ENCODE measurements around the gene ADGRG1.

Gene ADGRG1

GRCh38 chr16:57600952-57601580 is 27.4 kb upstream of the ADGRG1 start:
- peaks cover 3% of the 10 kb centered on the region for H3K36me3 Mint-ChIP-seq
- peaks cover 8% of the 10 kb centered on the region for H3K9me3 Mint-ChIP-seq
- peak overlapping the region; percentile 57 for H3K27ac Mint-ChIP-seq
- H3K27me3 Mint-ChIP-seq, result no peaks in the 10 kb centered on the region
- no peak overlapping the region for H3K4me3 Mint-ChIP-seq
- H3K4me1 Mint-ChIP-seq, result peaks cover 33% of the 10 kb centered on the region

- peak overlapping the region; percentile 53 for H3K4me3 Mint-ChIP-seq
- H3K27ac Mint-ChIP-seq, result peak overlapping the region; percentile 83
- H3K36me3 Mint-ChIP-seq, result peaks cover 3% of the 10 kb centered on the region
- peaks cover 8% of the 10 kb centered on the region for H3K9me3 Mint-ChIP-seq
- H3K27me3 Mint-ChIP-seq, result no peaks in the 10 kb centered on the region
- peaks cover 33% of the 10 kb centered on the region for H3K4me1 Mint-ChIP-seq
These were observed 26.5 kb upstream of the ADGRG1 start for GRCh38 chr16:57601801-57602478.

- Mint-ChIP-seq H3K27me3 (no peaks in the 10 kb centered on the region), H3K9me3 (no peaks in the 10 kb centered on the region), H3K27ac (no peak overlapping the region), H3K4me1 (peaks cover 27% of the 10 kb centered on the region), H3K36me3 (no peaks in the 10 kb centered on the region), H3K4me3 (peak overlapping the region; percentile 16)
These were observed 25.1 kb upstream of the ADGRG1 start for GRCh38 chr16:57603115-57604024.

- Mint-ChIP-seq H3K27me3 (no peaks in the 10 kb centered on the region), H3K4me3 (peak overlapping the region; percentile 36), H3K27ac (no peak overlapping the region), H3K36me3 (no peaks in the 10 kb centered on the region), H3K9me3 (no peaks in the 10 kb centered on the region), H3K4me1 (peaks cover 29% of the 10 kb centered on the region)
These were observed 24.3 kb upstream of the ADGRG1 start for GRCh38 chr16:57604177-57604576.

GRCh38 chr16:57606147-57606846 is 22.1 kb upstream of the ADGRG1 start:
- Mint-ChIP-seq H3K27me3 (no peaks in the 10 kb centered on the region), H3K9me3 (no peaks in the 10 kb centered on the region), H3K4me1 (peaks cover 42% of the 10 kb centered on the region), H3K4me3 (no peak overlapping the region), H3K36me3 (no peaks in the 10 kb centered on the region), H3K27ac (no peak overlapping the region)

GRCh38 chr16:57606847-57607501 is 21.5 kb upstream of the ADGRG1 start:
- Mint-ChIP-seq H3K36me3 (no peaks in the 10 kb centered on the region), H3K4me1 (peaks cover 39% of the 10 kb centered on the region), H3K4me3 (peak overlapping the region; percentile 11), H3K27me3 (no peaks in the 10 kb centered on the region), H3K9me3 (no peaks in the 10 kb centered on the region), H3K27ac (no peak overlapping the region)

- Mint-ChIP-seq H3K9me3 (no peaks in the 10 kb centered on the region), H3K27me3 (no peaks in the 10 kb centered on the region), H3K27ac (peak overlapping the region; percentile 55), H3K4me3 (no peak overlapping the region), H3K36me3 (no peaks in the 10 kb centered on the region), H3K4me1 (peaks cover 33% of the 10 kb centered on the region)
These were observed 20.6 kb upstream of the ADGRG1 start for GRCh38 chr16:57607676-57608461.

- Mint-ChIP-seq H3K27ac (peak overlapping the region; percentile 55), H3K4me3 (no peak overlapping the region), H3K4me1 (peaks cover 26% of the 10 kb centered on the region), H3K27me3 (no peaks in the 10 kb centered on the region), H3K9me3 (no peaks in the 10 kb centered on the region), H3K36me3 (no peaks in the 10 kb centered on the region)
These were observed 19.8 kb upstream of the ADGRG1 start for GRCh38 chr16:57608462-57609113.

GRCh38 chr16:57609541-57610401 is 18.7 kb upstream of the ADGRG1 start:
- H3K36me3 Mint-ChIP-seq, result no peaks in the 10 kb centered on the region
- H3K27ac Mint-ChIP-seq, result peak overlapping the region; percentile 97
- H3K4me1 Mint-ChIP-seq, result peaks cover 30% of the 10 kb centered on the region
- H3K27me3 Mint-ChIP-seq, result no peaks in the 10 kb centered on the region
- no peaks in the 10 kb centered on the region for H3K9me3 Mint-ChIP-seq
- H3K4me3 Mint-ChIP-seq, result peak overlapping the region; percentile 51

- no peak overlapping the region for H3K4me3 Mint-ChIP-seq
- peaks cover 30% of the 10 kb centered on the region for H3K4me1 Mint-ChIP-seq
- H3K27ac Mint-ChIP-seq, result peak overlapping the region; percentile 63
- H3K27me3 Mint-ChIP-seq, result no peaks in the 10 kb centered on the region
- no peaks in the 10 kb centered on the region for H3K9me3 Mint-ChIP-seq
- H3K36me3 Mint-ChIP-seq, result no peaks in the 10 kb centered on the region
These were observed 17.8 kb upstream of the ADGRG1 start for GRCh38 chr16:57610611-57611010.

- no peaks in the 10 kb centered on the region for H3K27me3 Mint-ChIP-seq
- no peaks in the 10 kb centered on the region for H3K9me3 Mint-ChIP-seq
- peaks cover 30% of the 10 kb centered on the region for H3K4me1 Mint-ChIP-seq
- H3K27ac Mint-ChIP-seq, result peak overlapping the region; percentile 68
- no peak overlapping the region for H3K4me3 Mint-ChIP-seq
- no peaks in the 10 kb centered on the region for H3K36me3 Mint-ChIP-seq
These were observed 17.2 kb upstream of the ADGRG1 start for GRCh38 chr16:57611181-57611580.

- H3K36me3 Mint-ChIP-seq, result no peaks in the 10 kb centered on the region
- H3K27ac Mint-ChIP-seq, result peak overlapping the region; percentile 68
- no peaks in the 10 kb centered on the region for H3K27me3 Mint-ChIP-seq
- peaks cover 30% of the 10 kb centered on the region for H3K4me1 Mint-ChIP-seq
- H3K9me3 Mint-ChIP-seq, result no peaks in the 10 kb centered on the region
- H3K4me3 Mint-ChIP-seq, result no peak overlapping the region
These were observed 16.7 kb upstream of the ADGRG1 start for GRCh38 chr16:57611706-57612105.

GRCh38 chr16:57612494-57612893 is 15.9 kb upstream of the ADGRG1 start:
- H3K27ac Mint-ChIP-seq, result no peak overlapping the region
- H3K36me3 Mint-ChIP-seq, result no peaks in the 10 kb centered on the region
- H3K4me1 Mint-ChIP-seq, result peaks cover 30% of the 10 kb centered on the region
- H3K4me3 Mint-ChIP-seq, result no peak overlapping the region
- H3K27me3 Mint-ChIP-seq, result no peaks in the 10 kb centered on the region
- H3K9me3 Mint-ChIP-seq, result no peaks in the 10 kb centered on the region

Data from activated naive CD4-positive, alpha-beta T cell treated with anti-CD3 and anti-CD28 coated beads, Interleukin-2, amount 50 U/mL, for 24 hours (primary cell).